ENCODE data around the gene CLEC4G. TPM values are rescaled to one million over a fixed set of nuclear protein-coding genes. Genes with fewer than 3 reads are reported as not detected.

Gene CLEC4G
- total RNA-seq, 1 experiment from 2014 or later, result not detected

GRCh38 chr19:7729211-7729610, 2.7 kb downstream of the CLEC4G start:
- DNase-seq (ENCODE audit: low spot score), result no peak

- DNase-seq (ENCODE audit: low spot score), result no peak
These were observed 6.1 kb downstream of the CLEC4G start for GRCh38 chr19:7725791-7726190.

- DNase-seq (ENCODE audit: low spot score), result no peak
These were observed 9.7 kb downstream of the CLEC4G start for GRCh38 chr19:7722231-7722651.

GRCh38 chr19:7720351-7720750, 11.6 kb downstream of the CLEC4G start:
- no peak for DNase-seq (ENCODE audit: low spot score)

GRCh38 chr19:7718668-7719067, 13.2 kb downstream of the CLEC4G start:
- no peak for DNase-seq (ENCODE audit: low spot score)

- no peak for DNase-seq (ENCODE audit: low spot score)
These were observed 15.1 kb downstream of the CLEC4G start for GRCh38 chr19:7716762-7717161.

GRCh38 chr19:7715671-7716070, 16.2 kb downstream of the CLEC4G start:
- no peak for DNase-seq (ENCODE audit: low spot score)

GRCh38 chr19:7710616-7711015, 21.3 kb downstream of the CLEC4G start:
- no peak for DNase-seq (ENCODE audit: low spot score)

GRCh38 chr19:7709932-7710460, 21.9 kb downstream of the CLEC4G start:
- no peak for DNase-seq (ENCODE audit: low spot score)

GRCh38 chr19:7706955-7707456, 24.9 kb downstream of the CLEC4G start:
- no peak for DNase-seq (ENCODE audit: low spot score)

- no peak for DNase-seq (ENCODE audit: low spot score)
These were observed 25.5 kb downstream of the CLEC4G start for GRCh38 chr19:7706188-7706954.

GRCh38 chr19:7705387-7706187, 26.3 kb downstream of the CLEC4G start:
- DNase-seq (ENCODE audit: low spot score), result no peak

GRCh38 chr19:7704280-7705060, 27.4 kb downstream of the CLEC4G start:
- no peak for DNase-seq (ENCODE audit: low spot score)

GRCh38 chr19:7703332-7703731, 28.6 kb downstream of the CLEC4G start:
- DNase-seq (ENCODE audit: low spot score), result no peak

GRCh38 chr19:7701654-7702457, 30.1 kb downstream of the CLEC4G start, which contains the start of gene FCER2:
Gene FCER2 (minus strand): TSS chr19:7702131. CDS start chr19:7699760, 2,371 bp downstream.
- no peak for DNase-seq (ENCODE audit: low spot score)

- no peak for DNase-seq (ENCODE audit: low spot score)
These were observed 30.8 kb downstream of the CLEC4G start for GRCh38 chr19:7701049-7701653.

- DNase-seq (ENCODE audit: low spot score), result no peak
These were observed 32.2 kb downstream of the CLEC4G start for GRCh38 chr19:7699417-7700401.

GRCh38 chr19:7699003-7699402, 32.9 kb downstream of the CLEC4G start:
- DNase-seq (ENCODE audit: low spot score), result no peak

GRCh38 chr19:7698583-7698982, 33.3 kb downstream of the CLEC4G start:
- no peak for DNase-seq (ENCODE audit: low spot score)
